ENCODE measurements around the gene BRI3BP.

DNA sequence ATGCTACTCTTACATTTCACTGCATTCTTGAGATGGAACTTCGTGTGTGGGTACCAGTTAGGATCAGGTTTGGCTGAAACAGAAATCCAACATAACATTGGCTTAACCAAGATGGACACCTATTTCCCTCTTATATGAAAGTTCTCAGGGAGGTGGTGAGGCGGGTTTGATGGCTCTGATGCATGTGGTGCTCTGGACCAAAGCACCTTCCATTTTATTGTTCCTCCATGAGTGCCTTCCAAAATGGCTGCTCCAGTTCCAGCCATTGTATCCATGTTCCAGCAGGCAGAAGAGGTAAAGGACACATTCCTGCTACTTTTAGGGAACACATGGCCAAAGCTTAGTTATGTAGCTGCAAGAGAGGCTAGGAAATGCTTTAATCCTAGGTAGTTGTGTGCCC, 29.6 kb downstream of the BRI3BP start:
- TF ChIP-seq, protein P1, sequence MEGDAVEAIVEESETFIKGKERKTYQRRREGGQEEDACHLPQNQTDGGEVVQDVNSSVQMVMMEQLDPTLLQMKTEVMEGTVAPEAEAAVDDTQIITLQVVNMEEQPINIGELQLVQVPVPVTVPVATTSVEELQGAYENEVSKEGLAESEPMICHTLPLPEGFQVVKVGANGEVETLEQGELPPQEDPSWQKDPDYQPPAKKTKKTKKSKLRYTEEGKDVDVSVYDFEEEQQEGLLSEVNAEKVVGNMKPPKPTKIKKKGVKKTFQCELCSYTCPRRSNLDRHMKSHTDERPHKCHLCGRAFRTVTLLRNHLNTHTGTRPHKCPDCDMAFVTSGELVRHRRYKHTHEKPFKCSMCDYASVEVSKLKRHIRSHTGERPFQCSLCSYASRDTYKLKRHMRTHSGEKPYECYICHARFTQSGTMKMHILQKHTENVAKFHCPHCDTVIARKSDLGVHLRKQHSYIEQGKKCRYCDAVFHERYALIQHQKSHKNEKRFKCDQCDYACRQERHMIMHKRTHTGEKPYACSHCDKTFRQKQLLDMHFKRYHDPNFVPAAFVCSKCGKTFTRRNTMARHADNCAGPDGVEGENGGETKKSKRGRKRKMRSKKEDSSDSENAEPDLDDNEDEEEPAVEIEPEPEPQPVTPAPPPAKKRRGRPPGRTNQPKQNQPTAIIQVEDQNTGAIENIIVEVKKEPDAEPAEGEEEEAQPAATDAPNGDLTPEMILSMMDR (conservative IDR thresholded peaks at IDR 0.05), result no peak
- no peak for TF ChIP-seq EZH2 (IDR thresholded peaks at IDR 0.05; ENCODE audit: low read depth)
